Measurements from ENCODE around the gene RPL11.

DNA sequence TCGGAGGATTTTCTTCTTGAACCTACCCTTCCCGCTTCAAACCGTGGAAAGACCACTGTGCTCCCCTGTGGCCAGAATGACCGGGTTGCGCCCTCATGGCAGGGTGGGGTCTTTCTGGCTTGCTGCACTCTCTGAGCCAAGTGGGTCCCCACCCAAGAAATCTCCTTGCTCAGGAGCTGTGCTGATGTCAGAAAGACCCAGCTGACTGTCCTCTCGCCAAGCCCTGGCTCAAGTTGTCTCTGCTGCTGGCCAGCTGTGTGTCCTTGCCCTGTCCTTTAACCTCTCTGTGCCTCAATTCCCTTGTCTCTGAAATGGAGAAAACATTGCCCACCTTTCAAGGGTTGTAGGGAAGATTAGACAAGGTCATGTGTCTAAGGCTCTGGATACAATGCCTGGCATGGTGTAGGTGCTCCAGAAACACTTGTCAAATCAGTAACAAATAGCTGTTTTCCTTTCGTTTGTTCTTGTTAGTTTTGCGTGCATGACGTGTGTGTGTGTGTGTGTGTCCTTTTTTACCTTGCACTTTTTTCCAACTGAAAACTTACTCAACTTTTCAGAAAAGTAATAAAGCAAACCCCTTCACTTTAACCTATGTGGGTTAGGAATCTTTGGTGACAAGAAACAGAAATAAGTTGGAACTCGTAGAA lies 41.1 kb upstream of the RPL11 start:
- no peak for TF ChIP-seq EZH2 (IDR thresholded peaks at IDR 0.05)
- no peak for TF ChIP-seq POLR2AphosphoS5 (IDR thresholded peaks at IDR 0.05; ENCODE audit: borderline replicate concordance, low read depth, low read length)
- no peak for TF ChIP-seq FOXP2 (optimal IDR thresholded peaks at IDR 0.05; ENCODE audit: control extremely low read depth, extremely low read length, insufficient read depth)

All from SK-N-MC (cell line).